Cardiac fibroblast (primary cell): Measurements from ENCODE around the gene UPK3A.
A peak's percentile ranks its signal among the peaks of the same experiment; 100 is the strongest.
"Not testable (repeated sequence)": the region's sequence is repeated elsewhere in the genome, so short reads cannot be mapped to it uniquely, and the experiment has no call there.

Experiments used
- DNase-seq, 2 donors: peaks; one replicate each; pipeline versions ENCODE4 v3.0.0 to v3.0.0-alpha.2; 2010; ENCODE audit warnings: low read depth in 2 of 2
- H3K4me3 ChIP-seq, 2 donors: replicated peaks in 1 of 2; 1 replicate in 1 of 2; 2 replicates in 1 of 2; pipeline ENCODE4 v1.5.1; 2011; ENCODE audit warnings: low read depth in 2 of 2, low read length in 2 of 2, mild to moderate bottlenecking in 2 of 2, moderate library complexity in 1 of 2
- CTCF ChIP-seq: IDR thresholded peaks from one replicate; pipeline ENCODE4 v1.5.1; 2011; ENCODE audit warnings: low read depth, mild to moderate bottlenecking, low read length, inconsistent platforms

The UPK3A gene

GRCh38 chr22:45259754-45260394, 24.9 kb upstream of the UPK3A start:
- TF ChIP-seq CTCF, result no peak

GRCh38 chr22:45260395-45260759, 24.4 kb upstream of the UPK3A start:
- not testable (repeated sequence) for DNase-seq, H3K4me3 ChIP-seq

More at GRCh38 chr22:45259754-45260394, 24.9 kb upstream of the UPK3A start:
- no peak overlapping the region for H3K4me3 ChIP-seq
- DNase-seq, result no peak

- no peak for DNase-seq
- H3K4me3 ChIP-seq, result no peak overlapping the region
- no peak for TF ChIP-seq CTCF
Observed at GRCh38 chr22:45261407-45262088, 23.2 kb upstream of the UPK3A start.

- no peak for TF ChIP-seq CTCF
- no peak overlapping the region for H3K4me3 ChIP-seq
- no peak for DNase-seq
Observed at GRCh38 chr22:45262195-45262930, 22.4 kb upstream of the UPK3A start.

GRCh38 chr22:45262931-45263462, 21.8 kb upstream of the UPK3A start:
- no peak for TF ChIP-seq CTCF
- no peak overlapping the region for H3K4me3 ChIP-seq
- DNase-seq, result no peak

GRCh38 chr22:45263463-45264269, 21.1 kb upstream of the UPK3A start:
- DNase-seq, result peak; percentile 79 to 88
- peak; percentile 94 for TF ChIP-seq CTCF
- no peak overlapping the region for H3K4me3 ChIP-seq
